HL-60 (cell line): ENCODE data around the gene ZNF423.

Source experiments
- DNase-seq, 2 experiments: peaks; one replicate each; pipeline ENCODE4 v3.0.0-alpha.2; 2010 to 2020; ENCODE audit warnings: low read depth in 1 of 2, low spot score in 1 of 2
- H3K27ac ChIP-seq: fragments of 250-450 bp; sonication (Bioruptor Pico); replicated peaks from 2 replicates; pipeline ENCODE4 v1.5.1; 2020; ENCODE audit warnings: mild to moderate bottlenecking, moderate library complexity
- H3K27me3 ChIP-seq: fragments of 250-450 bp; sonication (Bioruptor Pico); 2 replicates; pipeline ENCODE4 v1.5.1; 2021; ENCODE audit warnings: mild to moderate bottlenecking, moderate library complexity; ENCODE audit not compliant: insufficient read depth, poor library complexity, severe bottlenecking
- H3K4me3 ChIP-seq: replicated peaks from 2 replicates; pipeline ENCODE4 v1.5.1; 2011; ENCODE audit warnings: mild to moderate bottlenecking, control low read depth, low read length; ENCODE audit not compliant: insufficient read depth
- GABPA ChIP-seq: IDR thresholded peaks from 2 replicates; pipeline ENCODE4 v1.6.1; 2012; ENCODE audit warnings: low read depth
- POLR2AphosphoS5 ChIP-seq: IDR thresholded peaks from 2 replicates; pipeline ENCODE4 v1.6.1; 2012; ENCODE audit warnings: low read depth
- REST ChIP-seq: IDR thresholded peaks from 2 replicates; pipeline ENCODE4 v1.6.1; 2012; ENCODE audit warnings: low read depth; ENCODE audit not compliant: insufficient replicate concordance

The ZNF423 gene

GRCh38 chr16:49439050-49439449 is 416.9 kb downstream of the ZNF423 start:
- no peak for DNase-seq
- Histone ChIP-seq H3K4me3 (no peak overlapping the region), H3K27ac (no peak overlapping the region), H3K27me3 (peaks cover 10% of the 10 kb centered on the region)
- TF ChIP-seq GABPA (no peak), POLR2AphosphoS5 (no peak), REST (no peak)
